ENCODE measurements around the gene TUBB8B.
"Not testable (repeated sequence)": the region's sequence is repeated elsewhere in the genome, so short reads cannot be mapped to it uniquely, and the experiment has no call there.

GRCh38 chr18:10624-11184 is 38.7 kb downstream of the TUBB8B start:
- TF ChIP-seq, protein P1, sequence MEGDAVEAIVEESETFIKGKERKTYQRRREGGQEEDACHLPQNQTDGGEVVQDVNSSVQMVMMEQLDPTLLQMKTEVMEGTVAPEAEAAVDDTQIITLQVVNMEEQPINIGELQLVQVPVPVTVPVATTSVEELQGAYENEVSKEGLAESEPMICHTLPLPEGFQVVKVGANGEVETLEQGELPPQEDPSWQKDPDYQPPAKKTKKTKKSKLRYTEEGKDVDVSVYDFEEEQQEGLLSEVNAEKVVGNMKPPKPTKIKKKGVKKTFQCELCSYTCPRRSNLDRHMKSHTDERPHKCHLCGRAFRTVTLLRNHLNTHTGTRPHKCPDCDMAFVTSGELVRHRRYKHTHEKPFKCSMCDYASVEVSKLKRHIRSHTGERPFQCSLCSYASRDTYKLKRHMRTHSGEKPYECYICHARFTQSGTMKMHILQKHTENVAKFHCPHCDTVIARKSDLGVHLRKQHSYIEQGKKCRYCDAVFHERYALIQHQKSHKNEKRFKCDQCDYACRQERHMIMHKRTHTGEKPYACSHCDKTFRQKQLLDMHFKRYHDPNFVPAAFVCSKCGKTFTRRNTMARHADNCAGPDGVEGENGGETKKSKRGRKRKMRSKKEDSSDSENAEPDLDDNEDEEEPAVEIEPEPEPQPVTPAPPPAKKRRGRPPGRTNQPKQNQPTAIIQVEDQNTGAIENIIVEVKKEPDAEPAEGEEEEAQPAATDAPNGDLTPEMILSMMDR (IDR thresholded peaks at IDR 0.05): not testable (repeated sequence)
- TF ChIP-seq POLR2A (IDR thresholded peaks at IDR 0.05): not testable (repeated sequence)
